Measurements from ENCODE around the gene ZNF561.

GRCh38 chr19:9610484-9611113 lies 10.4 kb downstream of the ZNF561 start:
- TF ChIP-seq POLR2A (IDR thresholded peaks at IDR 0.05; ENCODE audit: extremely low read depth, insufficient read length) (no peak), CTCF (IDR thresholded peaks at IDR 0.05; ENCODE audit: low read depth, low read length) (no peak)

Data from NB4 (cell line).